Endothelial cell of umbilical vein (primary cell): ENCODE data around the gene MGLL. TPM values are rescaled to one million over a fixed set of nuclear protein-coding genes. Genes with fewer than 3 reads are reported as not detected.

Experiments
- BruUV-seq: library from RNA; stranded (reverse); fragments of 400-500 nt; replicated peaks from 2 replicates; lab custom pipeline; 2021; lab: Mats Ljungman, UMichigan
- CTCF ChIA-PET: fragments of 300-600, 350-600 bp; sonication (Branson Sonifier 250); formaldehyde crosslinking; loops from one replicate; lab custom pipeline; 2021; ENCODE audit warnings: antibody characterized with exemption, inconsistent platforms; lab: Charles Lee
- POLR2A ChIA-PET: fragments of 300-600, 350-600 bp; sonication (Branson Sonifier 250); formaldehyde crosslinking; loops from one replicate; lab custom pipeline; 2021; ENCODE audit warnings: antibody characterized with exemption, inconsistent platforms; lab: Charles Lee
- DNase-seq: peaks from one replicate; pipeline ENCODE4 v3.0.0-alpha.2; 2011; ENCODE audit warnings: low read depth, low spot score
- FAIRE-seq: peaks from 2 replicates; lab custom pipeline; 2011; peaks lifted over from hg19 to GRCh38; lab: Jason Lieb, UNC
- H2AFZ ChIP-seq: 2 replicates; pipeline ENCODE4 v1.6.0; 2012; ENCODE audit warnings: low read depth, low read length, control low read depth, inconsistent platforms
- H3K27ac ChIP-seq: 2 replicates; pipeline ENCODE4 v1.5.1; 2011; ENCODE audit warnings: low read depth, mild to moderate bottlenecking, control low read depth, low read length, moderate library complexity; ENCODE audit not compliant: insufficient read depth
- H3K27me3 ChIP-seq, 2 experiments: 2 replicates each; pipeline versions ENCODE4 v1.6.0 to v1.6.1; 2011; ENCODE audit warnings: low read length in 2 of 2, mixed read lengths in 1 of 2; ENCODE audit not compliant: control insufficient read depth in 2 of 2, insufficient read depth in 2 of 2
- H3K36me3 ChIP-seq, 2 experiments: 2 replicates in 1 of 2; 3 replicates in 1 of 2; pipeline ENCODE4 v1.5.1; 2011; ENCODE audit warnings: low read length in 2 of 2, mild to moderate bottlenecking in 1 of 2, moderate library complexity in 1 of 2; ENCODE audit not compliant: control insufficient read depth in 2 of 2, insufficient read depth in 2 of 2; ENCODE audit errors: extremely low read depth in 1 of 2
- H3K4me1 ChIP-seq: 3 replicates; pipeline ENCODE4 v1.5.1; 2011; ENCODE audit warnings: mild to moderate bottlenecking, low read length; ENCODE audit not compliant: control insufficient read depth, insufficient read depth; ENCODE audit errors: extremely low read depth
- H3K4me2 ChIP-seq: 2 replicates; pipeline ENCODE4 v1.6.1; 2011; ENCODE audit warnings: low read length, control low read depth, mixed read lengths; ENCODE audit not compliant: insufficient read depth
- H3K4me3 ChIP-seq, 3 experiments: fragments of 200-600 bp in 1 of 3; sonication (generic), shearing (Covaris generic) in 1 of 3; replicated peaks in 1 of 3; 2 replicates each; pipeline ENCODE4 v1.5.1; 2011 to 2016; ENCODE audit warnings: control low read depth in 3 of 3, low read length in 3 of 3, mild to moderate bottlenecking in 2 of 3, inconsistent platforms in 1 of 3, low read depth in 1 of 3, moderate library complexity in 1 of 3; ENCODE audit not compliant: insufficient read depth in 1 of 3
- H3K79me2 ChIP-seq: 2 replicates; pipeline ENCODE4 v1.6.0; 2012; ENCODE audit warnings: low read length, inconsistent platforms; ENCODE audit not compliant: control insufficient read depth, insufficient read depth
- H3K9ac ChIP-seq: replicated peaks from 2 replicates; pipeline ENCODE3; 2011; ENCODE audit warnings: low read length, control low read depth; ENCODE audit not compliant: insufficient read depth; ENCODE audit errors: extremely low read depth
- H3K9me1 ChIP-seq: replicated peaks from 3 replicates; pipeline ENCODE4 v1.6.0; 2011; ENCODE audit warnings: mild to moderate bottlenecking, low read length; ENCODE audit not compliant: control insufficient read depth, insufficient read depth; ENCODE audit errors: extremely low read depth
- H3K9me3 ChIP-seq: replicated peaks from 2 replicates; pipeline ENCODE4 v1.5.1; 2012; ENCODE audit warnings: low read length, inconsistent platforms; ENCODE audit not compliant: control insufficient read depth, insufficient read depth
- H4K20me1 ChIP-seq: replicated peaks from 2 replicates; pipeline ENCODE3; 2011; ENCODE audit warnings: mild to moderate bottlenecking, low read length; ENCODE audit not compliant: control insufficient read depth, insufficient read depth; ENCODE audit errors: extremely low read depth
- EZH2 ChIP-seq: IDR thresholded peaks from 2 replicates; pipeline ENCODE4 v1.6.1; 2012; ENCODE audit warnings: borderline replicate concordance, low read depth, mild to moderate bottlenecking, moderate library complexity, low read length, inconsistent platforms; ENCODE audit not compliant: severe bottlenecking
- FOS ChIP-seq: IDR thresholded peaks from 2 replicates; pipeline ENCODE4 v1.6.1; 2011; ENCODE audit warnings: mild to moderate bottlenecking, low read length, moderate library complexity, borderline replicate concordance; ENCODE audit not compliant: insufficient read depth
- GATA2 ChIP-seq: IDR thresholded peaks from 2 replicates; pipeline ENCODE4 v1.7.0; 2011; ENCODE audit warnings: low read depth, mild to moderate bottlenecking, moderate library complexity, mixed read lengths, low read length; ENCODE audit not compliant: insufficient read length, insufficient read depth
- JUN ChIP-seq: IDR thresholded peaks from 2 replicates; pipeline ENCODE4 v1.6.1; 2011; ENCODE audit warnings: borderline replicate concordance, low read depth; ENCODE audit not compliant: insufficient read length, insufficient read depth
- MYC ChIP-seq: IDR thresholded peaks from one replicate; pipeline ENCODE4 v1.6.1; 2011; ENCODE audit warnings: mild to moderate bottlenecking, low read depth, low read length
- POLR2A ChIP-seq: IDR thresholded peaks from 2 replicates; pipeline ENCODE4 v1.6.1; 2012; ENCODE audit warnings: low read depth, mild to moderate bottlenecking, control low read depth, low read length
- POLR2AphosphoS5 ChIP-seq: IDR thresholded peaks from 2 replicates; pipeline ENCODE4 v1.6.1; 2012; ENCODE audit warnings: low read depth, mild to moderate bottlenecking, control low read depth, low read length, moderate library complexity; ENCODE audit not compliant: insufficient read depth
- dilution Hi-C: fragments of 300-500 bp; cut with MboI; formaldehyde crosslinking; loops from one replicate; pipeline ENCODE4 v1.15.0; 2019; ENCODE audit warnings: low sequenced_read_pairs; ENCODE audit not compliant: extremely low pct_ligation_motif_present
- intact Hi-C: fragments of 100-400 bp; cut with micrococcal nuclease; formaldehyde crosslinking; loops from one replicate; pipeline ENCODE4 v1.10.0; 2022
- polyA plus RNA-seq, 4 experiments: library from polyadenylated mRNA; depleted of rRNA in 3 of 4; stranded (reverse) in 3 of 4; unstranded in 1 of 4; fragments of >200 nt; gene quantifications; 2 replicates each; pipeline versions ENCODE4 v1.2.1 to v1.2.3, GENCODE V29; 2011 to 2012; ENCODE audit warnings: missing spikeins in 1 of 4
- total RNA-seq: library from RNA; stranded (reverse); gene quantifications from 2 replicates; pipeline ENCODE4 v1.2.3, GENCODE V29; 2021
- TF ChIP-seq, protein P1 (sequence below), 2 donors: IDR thresholded peaks; 1 replicate in 1 of 2; 2 replicates in 1 of 2; pipeline ENCODE4 v1.5.1; 2011; ENCODE audit warnings: low read length in 2 of 2, mild to moderate bottlenecking in 2 of 2, moderate library complexity in 2 of 2, control low read depth in 1 of 2, inconsistent platforms in 1 of 2, low read depth in 1 of 2; ENCODE audit not compliant: insufficient read depth in 1 of 2; ENCODE audit errors: extremely low read depth in 1 of 2
- TF ChIP-seq, protein P2 (sequence below): IDR thresholded peaks from 2 replicates; pipeline ENCODE4 v1.6.1; 2011; ENCODE audit not compliant: insufficient read depth, insufficient read length

MGLL gene
- total and polyA plus RNA-seq, 2 donors (not counting 3 experiments of a cell fraction or from before 2014, with no cell fraction given): 30.7 to 60.2 TPM

DNA sequence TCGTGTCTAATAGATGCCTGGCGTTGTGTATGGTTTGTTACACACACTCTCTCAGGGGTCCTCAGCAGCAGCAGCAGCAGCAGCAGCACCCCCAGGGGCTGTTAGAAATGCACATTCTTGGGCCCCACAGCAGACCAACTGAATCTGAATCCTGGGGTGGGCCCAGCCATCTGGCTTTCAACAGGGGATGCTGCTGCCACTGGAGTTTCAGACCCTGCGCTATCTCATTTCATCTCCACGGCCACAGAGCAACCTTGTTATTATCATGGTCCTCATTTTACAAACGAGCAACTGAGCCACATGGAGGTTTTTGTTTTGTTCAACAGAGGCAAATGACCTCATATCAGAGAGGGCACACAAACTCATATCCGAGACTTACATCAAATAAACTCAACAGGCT lies 47.7 kb downstream of the MGLL start:
- Histone ChIP-seq H3K9me3 (no peaks in the 10 kb centered on the region), H3K4me1 (peaks cover 18% of the 10 kb centered on the region), H3K4me2 (no peak overlapping the region), H3K27me3 (no peaks in the 10 kb centered on the region), H3K79me2 (peaks cover 65% of the 10 kb centered on the region), H3K9me1 (no peaks in the 10 kb centered on the region), H3K9ac (no peak overlapping the region), H4K20me1 (no peaks in the 10 kb centered on the region), H3K36me3 (no peaks in the 10 kb centered on the region), H3K4me3 (no peak overlapping the region), H2AFZ (no peak overlapping the region), H3K27ac (no peak overlapping the region)
- ChIA-PET CTCF (no interaction called here), POLR2A (no interaction called here)
- dilution Hi-C loops: no loop called here
- TF ChIP-seq POLR2A: no peak
- TF ChIP-seq POLR2AphosphoS5: no peak
- TF ChIP-seq GATA2: no peak
- TF ChIP-seq JUN: no peak
- TF ChIP-seq, protein P1, sequence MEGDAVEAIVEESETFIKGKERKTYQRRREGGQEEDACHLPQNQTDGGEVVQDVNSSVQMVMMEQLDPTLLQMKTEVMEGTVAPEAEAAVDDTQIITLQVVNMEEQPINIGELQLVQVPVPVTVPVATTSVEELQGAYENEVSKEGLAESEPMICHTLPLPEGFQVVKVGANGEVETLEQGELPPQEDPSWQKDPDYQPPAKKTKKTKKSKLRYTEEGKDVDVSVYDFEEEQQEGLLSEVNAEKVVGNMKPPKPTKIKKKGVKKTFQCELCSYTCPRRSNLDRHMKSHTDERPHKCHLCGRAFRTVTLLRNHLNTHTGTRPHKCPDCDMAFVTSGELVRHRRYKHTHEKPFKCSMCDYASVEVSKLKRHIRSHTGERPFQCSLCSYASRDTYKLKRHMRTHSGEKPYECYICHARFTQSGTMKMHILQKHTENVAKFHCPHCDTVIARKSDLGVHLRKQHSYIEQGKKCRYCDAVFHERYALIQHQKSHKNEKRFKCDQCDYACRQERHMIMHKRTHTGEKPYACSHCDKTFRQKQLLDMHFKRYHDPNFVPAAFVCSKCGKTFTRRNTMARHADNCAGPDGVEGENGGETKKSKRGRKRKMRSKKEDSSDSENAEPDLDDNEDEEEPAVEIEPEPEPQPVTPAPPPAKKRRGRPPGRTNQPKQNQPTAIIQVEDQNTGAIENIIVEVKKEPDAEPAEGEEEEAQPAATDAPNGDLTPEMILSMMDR (IDR thresholded peaks at IDR 0.05; ENCODE audit: extremely low read depth in 1 of 2, insufficient read depth in 1 of 2, low read depth in 1 of 2, low read length in 2 of 2): no peak
- TF ChIP-seq FOS: no peak
- no peak for TF ChIP-seq EZH2
- TF ChIP-seq, protein P2, sequence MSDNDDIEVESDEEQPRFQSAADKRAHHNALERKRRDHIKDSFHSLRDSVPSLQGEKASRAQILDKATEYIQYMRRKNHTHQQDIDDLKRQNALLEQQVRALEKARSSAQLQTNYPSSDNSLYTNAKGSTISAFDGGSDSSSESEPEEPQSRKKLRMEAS: no peak
- TF ChIP-seq MYC: no peak
- intact Hi-C loops: no loop called here
- FAIRE-seq (no peak), DNase-seq (no peak)
- no TSS peak for BruUV-seq
